ENCODE measurements around the gene RAMP3. TPM values are rescaled to one million over a fixed set of nuclear protein-coding genes. Genes with fewer than 3 reads are reported as not detected.

RAMP3 gene
- total RNA-seq, 2 donors from 2014 or later, result not detected

GRCh38 chr7:45199506-45199905 lies 41.9 kb downstream of the RAMP3 start:
- WGBS, 2 experiments (ENCODE audit: insufficient coverage in 1 of 2, insufficient read length in 1 of 2), result 84 to 95% methylated on average over 4 of the region's 4 CpGs

GRCh38 chr7:45202625-45203024 lies 45.0 kb downstream of the RAMP3 start:
- no peak overlapping the region for H3K4me3 Mint-ChIP-seq
- no peaks in the 10 kb centered on the region for H3K27me3 Mint-ChIP-seq (ENCODE audit: insufficient read depth)
- H3K9me3 Mint-ChIP-seq, result no peaks in the 10 kb centered on the region
- WGBS, 2 experiments (ENCODE audit: insufficient coverage in 1 of 2, insufficient read length in 1 of 2), result 87 to 89% methylated on average over 3 to 6 of the region's 6 CpGs
- H3K9ac ChIP-seq (ENCODE audit: extremely low read depth, low read length, poor library complexity, severe bottlenecking), result no peak overlapping the region
- H3K4me1 Mint-ChIP-seq, result no peaks in the 10 kb centered on the region
- H3K27me3 ChIP-seq (ENCODE audit: control insufficient read depth, insufficient read depth, low read length, poor library complexity, severe bottlenecking), result no peaks in the 10 kb centered on the region
- no peaks in the 10 kb centered on the region for H3K36me3 Mint-ChIP-seq (ENCODE audit: low read depth)
- H3K9me3 ChIP-seq (ENCODE audit: control insufficient read depth, low read length), result no peaks in the 10 kb centered on the region
- H3K4me1 ChIP-seq (ENCODE audit: control insufficient read depth, insufficient read depth, low read length), result no peaks in the 10 kb centered on the region
- no peak overlapping the region for H3K27ac Mint-ChIP-seq
- no peak overlapping the region for H3K4me3 ChIP-seq (ENCODE audit: low read length)
- no peak for DNase-seq
- no peak for TF ChIP-seq CTCF (conservative IDR thresholded peaks at IDR 0.05)
- H3K27ac ChIP-seq (ENCODE audit: low read depth, low read length), result no peak overlapping the region
- H3K36me3 ChIP-seq (ENCODE audit: control insufficient read depth, insufficient read depth, low read length), result no peaks in the 10 kb centered on the region

More at GRCh38 chr7:45199506-45199905, 41.9 kb downstream of the RAMP3 start:
- no peaks in the 10 kb centered on the region for H3K36me3 Mint-ChIP-seq (ENCODE audit: low read depth)
- Histone ChIP-seq H3K4me1 (ENCODE audit: control insufficient read depth, insufficient read depth, low read length) (no peaks in the 10 kb centered on the region), H3K9ac (ENCODE audit: extremely low read depth, low read length, poor library complexity, severe bottlenecking) (no peak overlapping the region), H3K27me3 (ENCODE audit: control insufficient read depth, insufficient read depth, low read length, poor library complexity, severe bottlenecking) (no peaks in the 10 kb centered on the region), H3K27ac (ENCODE audit: low read depth, low read length) (no peak overlapping the region), H3K36me3 (ENCODE audit: control insufficient read depth, insufficient read depth, low read length) (no peaks in the 10 kb centered on the region), H3K4me3 (ENCODE audit: low read length) (no peak overlapping the region), H3K9me3 (ENCODE audit: control insufficient read depth, low read length) (no peaks in the 10 kb centered on the region)
- no peak overlapping the region for H3K27ac Mint-ChIP-seq
- no peak overlapping the region for H3K4me3 Mint-ChIP-seq
- TF ChIP-seq CTCF (conservative IDR thresholded peaks at IDR 0.05), result no peak
- no peaks in the 10 kb centered on the region for H3K27me3 Mint-ChIP-seq (ENCODE audit: insufficient read depth)
- DNase-seq, result no peak
- H3K9me3 Mint-ChIP-seq, result no peaks in the 10 kb centered on the region
- no peaks in the 10 kb centered on the region for H3K4me1 Mint-ChIP-seq

GRCh38 chr7:45203036-45203435 lies 45.4 kb downstream of the RAMP3 start:
- no peaks in the 10 kb centered on the region for H3K36me3 Mint-ChIP-seq (ENCODE audit: low read depth)

More at GRCh38 chr7:45203036-45203435, 45.4 kb downstream of the RAMP3 start:
- Mint-ChIP-seq H3K27me3 (ENCODE audit: insufficient read depth) (no peaks in the 10 kb centered on the region), H3K9me3 (no peaks in the 10 kb centered on the region), H3K4me1 (no peaks in the 10 kb centered on the region), H3K4me3 (no peak overlapping the region), H3K27ac (no peak overlapping the region)
- no peak for DNase-seq
- Histone ChIP-seq H3K9ac (ENCODE audit: extremely low read depth, low read length, poor library complexity, severe bottlenecking) (no peak overlapping the region), H3K9me3 (ENCODE audit: control insufficient read depth, low read length) (no peaks in the 10 kb centered on the region), H3K27me3 (ENCODE audit: control insufficient read depth, insufficient read depth, low read length, poor library complexity, severe bottlenecking) (no peaks in the 10 kb centered on the region), H3K36me3 (ENCODE audit: control insufficient read depth, insufficient read depth, low read length) (no peaks in the 10 kb centered on the region), H3K27ac (ENCODE audit: low read depth, low read length) (no peak overlapping the region), H3K4me1 (ENCODE audit: control insufficient read depth, insufficient read depth, low read length) (no peaks in the 10 kb centered on the region), H3K4me3 (ENCODE audit: low read length) (no peak overlapping the region)
- 86 to 90% methylated on average over 5 of the region's 5 CpGs for WGBS, 2 experiments (ENCODE audit: insufficient coverage in 1 of 2, insufficient read length in 1 of 2)
- no peak for TF ChIP-seq CTCF (conservative IDR thresholded peaks at IDR 0.05)
